Astrocyte (in vitro differentiated cells and primary cell): ENCODE measurements around the gene HSPB3. TPM values are rescaled to one million over a fixed set of nuclear protein-coding genes. Genes with fewer than 3 reads are reported as not detected.
"Not testable (repeated sequence)": the region's sequence is repeated elsewhere in the genome, so short reads cannot be mapped to it uniquely, and the experiment has no call there.

Experiments
- DNase-seq: peaks from one replicate; pipeline ENCODE4 v3.0.0-alpha.2; 2010; ENCODE audit warnings: low read depth
- FAIRE-seq: peaks from 2 replicates; lab custom pipeline; 2011; peaks lifted over from hg19 to GRCh38; lab: Jason Lieb, UNC
- H2AFZ ChIP-seq: 2 replicates; pipeline ENCODE4 v1.6.0; 2012; ENCODE audit warnings: low read depth, low read length, inconsistent platforms
- H3K27ac ChIP-seq: 2 replicates; pipeline ENCODE4 v1.5.1; 2011; ENCODE audit warnings: low read depth, low read length, inconsistent platforms
- H3K27me3 ChIP-seq: 2 replicates; pipeline ENCODE4 v1.6.0; 2011; ENCODE audit warnings: low read length, inconsistent platforms; ENCODE audit not compliant: insufficient read depth
- H3K36me3 ChIP-seq: 2 replicates; pipeline ENCODE4 v1.5.1; 2011; ENCODE audit warnings: low read length, inconsistent platforms; ENCODE audit not compliant: insufficient read depth
- H3K4me1 ChIP-seq: 2 replicates; pipeline ENCODE4 v1.5.1; 2011; ENCODE audit warnings: low read length, inconsistent platforms; ENCODE audit not compliant: insufficient read depth
- H3K4me2 ChIP-seq: 2 replicates; pipeline ENCODE4 v1.6.0; 2012; ENCODE audit warnings: low read length, inconsistent platforms
- H3K4me3 ChIP-seq: 2 replicates; pipeline ENCODE4 v1.5.1; 2011; ENCODE audit warnings: low read depth, mild to moderate bottlenecking, low read length, inconsistent platforms; ENCODE audit not compliant: insufficient read depth
- H3K79me2 ChIP-seq: 2 replicates; pipeline ENCODE4 v1.6.0; 2012; ENCODE audit warnings: mild to moderate bottlenecking, low read length, inconsistent platforms; ENCODE audit not compliant: insufficient read depth
- H3K9ac ChIP-seq: 2 replicates; pipeline ENCODE4 v1.6.0; 2012; ENCODE audit warnings: mild to moderate bottlenecking, low read length, inconsistent platforms
- H3K9me3 ChIP-seq: 2 replicates; pipeline ENCODE4 v1.5.1; 2012; ENCODE audit warnings: low read depth, mild to moderate bottlenecking, low read length, inconsistent platforms; ENCODE audit not compliant: insufficient read depth
- H4K20me1 ChIP-seq: 2 replicates; pipeline ENCODE4 v1.6.0; 2012; ENCODE audit warnings: low read length, inconsistent platforms; ENCODE audit not compliant: insufficient read depth
- H3K27ac Mint-ChIP-seq: one replicate; pipeline ENCODE4 v1.8.0; 2021; ENCODE audit warnings: mild to moderate bottlenecking, mixed read lengths; ENCODE audit not compliant: unreplicated experiment
- H3K27me3 Mint-ChIP-seq: one replicate; pipeline ENCODE4 v1.8.0; 2021; ENCODE audit warnings: low read depth, mixed read lengths; ENCODE audit not compliant: unreplicated experiment
- H3K36me3 Mint-ChIP-seq: one replicate; pipeline ENCODE4 v1.8.0; 2021; ENCODE audit warnings: low read depth, mixed read lengths; ENCODE audit not compliant: unreplicated experiment
- H3K4me1 Mint-ChIP-seq: one replicate; pipeline ENCODE4 v1.8.0; 2021; ENCODE audit warnings: low read depth, mixed read lengths; ENCODE audit not compliant: unreplicated experiment
- H3K4me3 Mint-ChIP-seq: one replicate; pipeline ENCODE4 v1.8.0; 2021; ENCODE audit warnings: mild to moderate bottlenecking, moderate library complexity, mixed read lengths; ENCODE audit not compliant: unreplicated experiment
- H3K9me3 Mint-ChIP-seq: one replicate; pipeline ENCODE4 v1.8.0; 2021; ENCODE audit warnings: mild to moderate bottlenecking, mixed read lengths; ENCODE audit not compliant: unreplicated experiment
- CTCF ChIP-seq: IDR thresholded peaks from 2 replicates; pipeline ENCODE4 v1.5.1; 2011; ENCODE audit warnings: low read depth, mild to moderate bottlenecking, inconsistent platforms, low read length, moderate library complexity; ENCODE audit not compliant: insufficient read depth
- EZH2 ChIP-seq: IDR thresholded peaks from 2 replicates; pipeline ENCODE4 v1.6.1; 2012; ENCODE audit warnings: mild to moderate bottlenecking, low read length, inconsistent platforms; ENCODE audit not compliant: insufficient read depth
- total RNA-seq: library from RNA; stranded (reverse); gene quantifications from 2 replicates; pipeline ENCODE4 v1.2.1, GENCODE V29; 2021

The HSPB3 gene
- total RNA-seq, 1 donor from 2014 or later, result not detected

GRCh38 chr5:54419573-54420423 lies 35.7 kb upstream of the HSPB3 start:
- not testable (repeated sequence) for H3K9ac ChIP-seq, H3K4me1 ChIP-seq, H3K79me2 ChIP-seq, H3K27me3 Mint-ChIP-seq, H2AFZ ChIP-seq, H3K27ac ChIP-seq, H3K27me3 ChIP-seq, H3K4me3 ChIP-seq, H3K27ac Mint-ChIP-seq, H3K9me3 ChIP-seq, H3K9me3 Mint-ChIP-seq, H4K20me1 ChIP-seq, H3K36me3 Mint-ChIP-seq, H3K4me2 ChIP-seq, H3K36me3 ChIP-seq, H3K4me3 Mint-ChIP-seq
- FAIRE-seq, result peak; percentile 29
- H3K4me1 Mint-ChIP-seq, result peaks cover 16% of the 10 kb centered on the region
- peak; percentile 34 for DNase-seq
- TF ChIP-seq CTCF, result peak; percentile 79

GRCh38 chr5:54420511-54420910 lies 35.0 kb upstream of the HSPB3 start:
- not testable (repeated sequence) for H3K4me3 Mint-ChIP-seq, H3K36me3 Mint-ChIP-seq, H3K4me1 ChIP-seq, H2AFZ ChIP-seq, H3K27ac ChIP-seq, H3K79me2 ChIP-seq, H3K27me3 ChIP-seq, H3K4me3 ChIP-seq, H4K20me1 ChIP-seq, FAIRE-seq, H3K27ac Mint-ChIP-seq, H3K4me2 ChIP-seq, H3K9ac ChIP-seq, DNase-seq, H3K9me3 ChIP-seq, H3K27me3 Mint-ChIP-seq, H3K36me3 ChIP-seq, H3K9me3 Mint-ChIP-seq
- H3K4me1 Mint-ChIP-seq, result peaks cover 11% of the 10 kb centered on the region

- FAIRE-seq, result no peak
- H3K4me3 ChIP-seq, result no peak overlapping the region
- H4K20me1 ChIP-seq, result no peaks in the 10 kb centered on the region
- no peak for DNase-seq
- Mint-ChIP-seq H3K4me1 (peaks cover 2% of the 10 kb centered on the region), H3K27ac (no peak overlapping the region), H3K27me3 (no peaks in the 10 kb centered on the region), H3K36me3 (no peaks in the 10 kb centered on the region), H3K9me3 (no peaks in the 10 kb centered on the region), H3K4me3 (no peak overlapping the region)
- H2AFZ ChIP-seq, result no peak overlapping the region
- peaks cover 5% of the 10 kb centered on the region for H3K27me3 ChIP-seq
- H3K79me2 ChIP-seq, result no peaks in the 10 kb centered on the region
- TF ChIP-seq CTCF (no peak), EZH2 (no peak)
- H3K4me1 ChIP-seq, result no peaks in the 10 kb centered on the region
- no peaks in the 10 kb centered on the region for H3K36me3 ChIP-seq
- H3K9me3 ChIP-seq, result no peaks in the 10 kb centered on the region
- H3K27ac ChIP-seq, result no peak overlapping the region
- no peak overlapping the region for H3K4me2 ChIP-seq
- no peak overlapping the region for H3K9ac ChIP-seq
These were observed 33.5 kb upstream of the HSPB3 start for GRCh38 chr5:54421976-54422375.
